ENCODE data around the gene SESN3. TPM values are rescaled to one million over a fixed set of nuclear protein-coding genes. Genes with fewer than 3 reads are reported as not detected.

Gene SESN3
- total RNA-seq, 1 experiment from 2014 or later = 36.8 TPM

- Mint-ChIP-seq H3K27ac (no peak overlapping the region), H3K36me3 (ENCODE audit: insufficient read depth in 1 of 3, low read depth in 3 of 3) (peaks cover 0 to 14% (median 6%) of the 10 kb centered on the region in 3 experiments; a peak in 5 of 7 replicates), H3K4me1 (peaks cover 15% of the 10 kb centered on the region in 2 experiments), H3K9me3 (peaks cover 6 to 7% of the 10 kb centered on the region in 2 experiments), H3K27me3 (ENCODE audit: low read depth) (peaks cover 13% of the 10 kb centered on the region), H3K4me3 (no peak overlapping the region)
- no peak overlapping the region for H3K27ac ChIP-seq (ENCODE audit: insufficient read length, low read depth, low read length)
- H3K79me2 ChIP-seq (ENCODE audit: insufficient read depth, low read length) = no peaks in the 10 kb centered on the region
- no peak overlapping the region for H2AFZ ChIP-seq (ENCODE audit: low read length)
- no peak overlapping the region for H2BK12ac ChIP-seq (ENCODE audit: insufficient read length, low read depth, low read length)
- no peak overlapping the region for H2BK15ac ChIP-seq (ENCODE audit: low read depth, low read length)
- no peak overlapping the region for H2BK5ac ChIP-seq (ENCODE audit: insufficient read length, low read length)
- H3K4me2 ChIP-seq (ENCODE audit: insufficient read depth, insufficient read length, low read length) = no peak overlapping the region
- no peak overlapping the region for H3K23ac ChIP-seq (ENCODE audit: insufficient read length, low read depth, low read length)
- H3K9ac ChIP-seq (ENCODE audit: extremely low read depth, insufficient read length, low read length) = no peak overlapping the region
- H3K18ac ChIP-seq (ENCODE audit: insufficient read length, low read depth, low read length) = no peak overlapping the region
- no CpG with 5 or more reads among the region's 4 CpGs for WGBS (ENCODE audit: extremely low coverage, insufficient read length, low lambda C conversion rate)
- no peaks in the 10 kb centered on the region; the same call in 1 of the 2 replicates for H3K27me3 ChIP-seq (ENCODE audit: insufficient read depth, low read length)
- DNase-seq = no peak
- TF ChIP-seq, protein P1, sequence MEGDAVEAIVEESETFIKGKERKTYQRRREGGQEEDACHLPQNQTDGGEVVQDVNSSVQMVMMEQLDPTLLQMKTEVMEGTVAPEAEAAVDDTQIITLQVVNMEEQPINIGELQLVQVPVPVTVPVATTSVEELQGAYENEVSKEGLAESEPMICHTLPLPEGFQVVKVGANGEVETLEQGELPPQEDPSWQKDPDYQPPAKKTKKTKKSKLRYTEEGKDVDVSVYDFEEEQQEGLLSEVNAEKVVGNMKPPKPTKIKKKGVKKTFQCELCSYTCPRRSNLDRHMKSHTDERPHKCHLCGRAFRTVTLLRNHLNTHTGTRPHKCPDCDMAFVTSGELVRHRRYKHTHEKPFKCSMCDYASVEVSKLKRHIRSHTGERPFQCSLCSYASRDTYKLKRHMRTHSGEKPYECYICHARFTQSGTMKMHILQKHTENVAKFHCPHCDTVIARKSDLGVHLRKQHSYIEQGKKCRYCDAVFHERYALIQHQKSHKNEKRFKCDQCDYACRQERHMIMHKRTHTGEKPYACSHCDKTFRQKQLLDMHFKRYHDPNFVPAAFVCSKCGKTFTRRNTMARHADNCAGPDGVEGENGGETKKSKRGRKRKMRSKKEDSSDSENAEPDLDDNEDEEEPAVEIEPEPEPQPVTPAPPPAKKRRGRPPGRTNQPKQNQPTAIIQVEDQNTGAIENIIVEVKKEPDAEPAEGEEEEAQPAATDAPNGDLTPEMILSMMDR (conservative IDR thresholded peaks at IDR 0.05) = no peak
- no peak overlapping the region for H4K5ac ChIP-seq (ENCODE audit: insufficient read length, low read depth, low read length)
- no peak overlapping the region for H3K56ac ChIP-seq (ENCODE audit: insufficient read length, low read depth, low read length)
- peaks cover 10% of the 10 kb centered on the region for H3K23me2 ChIP-seq (ENCODE audit: insufficient read length, low read depth, low read length, poor library complexity, severe bottlenecking)
- H3K14ac ChIP-seq (ENCODE audit: insufficient read depth, low read length) = no peak overlapping the region
- H3K9me3 ChIP-seq (ENCODE audit: control insufficient read depth, low read depth, low read length) = no peaks in the 10 kb centered on the region
- no peak overlapping the region for H2BK120ac ChIP-seq (ENCODE audit: low read depth, low read length, poor library complexity, severe bottlenecking)
- H4K20me1 ChIP-seq (ENCODE audit: control insufficient read depth, insufficient read depth, insufficient read length) = no peaks in the 10 kb centered on the region
- H4K8ac ChIP-seq (replicated peaks; ENCODE audit: insufficient read length, low read depth, low read length) = no peak overlapping the region
- no peaks in the 10 kb centered on the region; the same call in 1 of the 2 replicates for H3K4me1 ChIP-seq (ENCODE audit: insufficient read depth, low read length)
- H3T11ph ChIP-seq (ENCODE audit: low read length) = no peak overlapping the region
- H2BK20ac ChIP-seq (ENCODE audit: low read depth, low read length, poor library complexity, severe bottlenecking) = no peak overlapping the region
- H3K4ac ChIP-seq (ENCODE audit: low read depth, low read length) = no peak overlapping the region
- H3K79me1 ChIP-seq (ENCODE audit: insufficient read depth, low read depth, low read length, poor library complexity, severe bottlenecking) = no peaks in the 10 kb centered on the region
- H2AK5ac ChIP-seq (ENCODE audit: insufficient read length, low read length) = no peak overlapping the region
- no peak overlapping the region for H4K91ac ChIP-seq (ENCODE audit: insufficient read length, low read depth, low read length)
Observed at GRCh38 chr11:95155385-95155784, 75.6 kb downstream of the SESN3 start.

All from H9 (cell line).